Epithelial cell of esophagus (primary cell): ENCODE measurements around the gene DOK4.

ENCODE experiments used
- DNase-seq: peaks from one replicate; pipeline ENCODE4 v3.0.0; 2010; ENCODE audit warnings: low read depth
- H3K4me3 ChIP-seq: 2 replicates; pipeline ENCODE4 v1.5.1; 2011; ENCODE audit warnings: mild to moderate bottlenecking, low read length, control low read depth
- TF ChIP-seq, protein P1 (sequence below): IDR thresholded peaks from 2 replicates; pipeline ENCODE4 v1.5.1; 2011; ENCODE audit warnings: low read depth, mild to moderate bottlenecking, low read length, control low read depth, inconsistent platforms; ENCODE audit not compliant: insufficient read depth; ENCODE audit errors: missing control alignments

The DOK4 gene

DNA sequence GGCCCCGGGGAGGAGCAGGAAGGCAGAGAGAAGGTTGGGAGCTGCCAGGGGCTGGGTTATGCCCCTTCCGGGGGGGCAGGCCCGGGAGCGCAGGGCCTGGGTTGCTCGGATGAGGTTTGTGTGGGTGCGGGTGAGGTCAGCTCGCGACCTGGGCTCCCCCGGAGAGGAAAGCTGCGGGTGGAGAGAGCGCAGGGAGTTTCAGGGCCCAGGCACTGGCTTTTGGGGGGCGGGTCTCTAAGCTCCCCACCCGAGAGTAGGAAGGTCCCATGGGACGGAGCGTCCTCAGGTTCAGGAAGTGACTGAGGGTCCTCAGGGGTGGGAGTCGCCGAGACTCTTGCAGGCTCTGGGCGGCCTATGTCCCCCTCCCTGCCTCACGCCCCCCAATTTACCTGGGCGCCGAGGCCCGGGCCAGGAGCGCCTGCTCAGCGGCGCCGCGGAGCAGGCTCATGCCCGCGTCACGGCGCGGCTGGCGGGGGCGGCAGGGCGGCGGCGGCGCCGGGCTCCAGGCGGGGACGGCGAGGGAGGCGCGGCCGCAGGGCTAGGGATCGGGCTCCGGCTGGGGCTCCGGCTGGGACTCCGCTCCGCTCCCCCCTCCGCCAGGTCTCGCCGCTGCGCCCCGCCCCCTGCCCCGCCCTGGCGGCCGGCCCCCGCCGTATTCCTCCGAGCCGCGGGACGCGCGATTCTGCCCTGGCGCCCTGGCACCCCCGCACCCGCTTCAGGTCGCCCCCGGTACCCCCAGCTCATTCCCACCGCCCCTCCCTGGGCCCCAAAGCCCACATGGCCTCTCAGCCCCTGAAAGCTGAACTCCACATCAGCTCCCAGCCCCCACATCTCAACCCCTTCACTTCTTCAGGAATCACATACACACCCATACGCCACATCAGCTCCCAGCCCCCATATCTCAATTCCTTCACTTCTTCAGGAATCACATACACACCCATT lies at the start of gene DOK4:
Gene DOK4 (minus strand): TSS at position 578 of the 942 bp plus-strand sequence. CDS start 6,986 bp downstream, outside the sequence.
- TF ChIP-seq, protein P1, sequence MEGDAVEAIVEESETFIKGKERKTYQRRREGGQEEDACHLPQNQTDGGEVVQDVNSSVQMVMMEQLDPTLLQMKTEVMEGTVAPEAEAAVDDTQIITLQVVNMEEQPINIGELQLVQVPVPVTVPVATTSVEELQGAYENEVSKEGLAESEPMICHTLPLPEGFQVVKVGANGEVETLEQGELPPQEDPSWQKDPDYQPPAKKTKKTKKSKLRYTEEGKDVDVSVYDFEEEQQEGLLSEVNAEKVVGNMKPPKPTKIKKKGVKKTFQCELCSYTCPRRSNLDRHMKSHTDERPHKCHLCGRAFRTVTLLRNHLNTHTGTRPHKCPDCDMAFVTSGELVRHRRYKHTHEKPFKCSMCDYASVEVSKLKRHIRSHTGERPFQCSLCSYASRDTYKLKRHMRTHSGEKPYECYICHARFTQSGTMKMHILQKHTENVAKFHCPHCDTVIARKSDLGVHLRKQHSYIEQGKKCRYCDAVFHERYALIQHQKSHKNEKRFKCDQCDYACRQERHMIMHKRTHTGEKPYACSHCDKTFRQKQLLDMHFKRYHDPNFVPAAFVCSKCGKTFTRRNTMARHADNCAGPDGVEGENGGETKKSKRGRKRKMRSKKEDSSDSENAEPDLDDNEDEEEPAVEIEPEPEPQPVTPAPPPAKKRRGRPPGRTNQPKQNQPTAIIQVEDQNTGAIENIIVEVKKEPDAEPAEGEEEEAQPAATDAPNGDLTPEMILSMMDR: no peak
- peak; percentile 89 for DNase-seq
- peak within 1 kb of the TSS; percentile 75 for H3K4me3 ChIP-seq

DNA sequence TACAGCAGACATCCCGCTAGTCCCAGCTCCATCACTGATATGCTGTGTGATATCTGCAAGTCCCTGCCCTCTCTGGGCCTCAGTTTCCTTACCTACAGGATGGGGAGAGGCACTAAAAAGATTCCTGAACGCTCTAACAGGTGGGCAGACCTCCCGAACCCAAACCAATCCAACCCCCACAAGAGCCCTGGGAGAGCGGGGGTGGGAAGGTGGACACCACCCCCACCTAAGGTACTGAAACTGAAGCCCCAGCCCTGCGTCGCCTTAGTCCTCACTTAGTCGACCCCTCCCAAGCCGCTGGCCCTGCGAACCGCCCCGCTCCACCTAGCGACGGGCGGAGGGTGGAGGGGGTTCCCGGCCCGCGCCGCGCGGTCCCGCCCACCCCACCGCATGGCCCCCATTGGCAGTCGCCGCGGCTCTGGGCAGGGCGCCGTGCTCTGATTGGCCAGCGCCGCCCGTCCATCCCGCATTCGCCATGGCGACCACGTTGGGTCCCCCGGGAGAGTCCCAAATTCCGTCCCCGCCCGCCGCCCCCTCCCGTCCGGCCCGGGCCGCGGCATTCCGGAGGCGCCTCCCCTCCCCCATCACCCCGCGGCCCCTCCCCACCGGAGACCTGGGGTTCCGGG lies 49.5 kb upstream of the DOK4 start:
- TF ChIP-seq, protein P1: no peak
- peak; percentile 90 for DNase-seq
- H3K4me3 ChIP-seq: peak overlapping the region; percentile 55

DNA sequence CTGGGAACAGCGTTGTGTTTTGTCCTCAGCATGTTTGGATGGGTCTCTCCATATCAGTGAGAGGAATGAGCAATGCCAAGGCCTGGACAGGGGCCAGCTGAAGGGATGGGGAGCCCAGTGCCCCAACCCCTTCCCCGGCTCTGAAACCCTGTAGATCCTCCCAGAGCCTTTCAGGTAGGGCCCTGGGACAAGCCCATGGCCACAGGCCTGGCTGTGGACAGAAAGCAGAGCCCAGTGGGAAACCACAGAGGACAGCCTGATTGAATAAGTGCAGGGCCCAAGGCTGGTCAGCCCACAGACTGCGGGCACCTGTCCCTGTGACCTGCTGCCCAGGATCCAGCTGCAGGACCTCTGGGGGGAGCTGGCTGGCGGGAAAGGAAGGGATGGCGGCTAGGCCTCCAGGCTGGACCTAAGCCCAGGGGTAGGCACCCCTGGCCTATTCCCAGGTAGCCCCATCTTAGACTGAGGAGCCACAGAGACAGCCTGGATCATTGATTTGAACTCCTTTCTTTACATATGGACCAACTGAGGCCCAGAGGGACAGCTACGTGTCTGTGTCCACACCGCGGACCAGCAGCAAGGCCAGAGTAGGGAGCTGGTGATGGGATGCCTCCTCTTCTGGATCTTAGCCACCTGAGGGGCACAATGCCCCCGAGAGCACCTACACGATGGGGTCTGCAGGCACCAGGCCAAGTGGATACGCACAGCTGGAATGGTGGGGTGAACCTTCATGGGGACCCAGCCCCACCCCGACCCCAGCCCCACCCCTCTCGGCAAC lies 48.8 kb upstream of the DOK4 start:
- no peak for DNase-seq
- TF ChIP-seq, protein P1: no peak
- H3K4me3 ChIP-seq: peak overlapping the region; percentile 55

DNA sequence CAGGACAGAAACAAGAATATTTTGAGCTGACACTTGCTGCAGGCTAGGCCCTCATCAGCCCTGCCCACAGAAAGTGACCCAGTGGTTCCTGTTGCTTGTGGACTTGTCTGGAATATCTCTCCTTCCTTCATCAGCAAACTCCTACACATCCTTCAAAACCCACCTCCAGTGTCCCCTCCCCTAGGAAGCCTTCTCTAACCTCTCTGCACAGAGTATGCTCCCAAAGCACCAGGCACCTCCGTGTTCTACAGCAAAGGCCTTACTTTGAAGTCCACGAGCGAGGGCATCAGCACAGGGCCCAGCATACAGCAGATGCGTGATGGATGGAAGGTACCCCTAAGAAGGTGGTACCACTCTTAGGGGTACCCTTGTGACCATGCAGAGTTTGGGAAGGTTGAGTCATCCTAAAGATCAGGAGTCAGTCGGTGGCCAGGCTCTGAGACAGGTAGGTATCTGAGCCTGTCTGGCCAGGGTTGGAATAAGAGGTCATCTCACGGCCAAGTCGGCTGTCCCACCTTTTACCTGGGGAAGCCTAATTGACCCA lies 48.1 kb upstream of the DOK4 start:
- TF ChIP-seq, protein P1: no peak
- DNase-seq: no peak
- H3K4me3 ChIP-seq: no peak overlapping the region

DNA sequence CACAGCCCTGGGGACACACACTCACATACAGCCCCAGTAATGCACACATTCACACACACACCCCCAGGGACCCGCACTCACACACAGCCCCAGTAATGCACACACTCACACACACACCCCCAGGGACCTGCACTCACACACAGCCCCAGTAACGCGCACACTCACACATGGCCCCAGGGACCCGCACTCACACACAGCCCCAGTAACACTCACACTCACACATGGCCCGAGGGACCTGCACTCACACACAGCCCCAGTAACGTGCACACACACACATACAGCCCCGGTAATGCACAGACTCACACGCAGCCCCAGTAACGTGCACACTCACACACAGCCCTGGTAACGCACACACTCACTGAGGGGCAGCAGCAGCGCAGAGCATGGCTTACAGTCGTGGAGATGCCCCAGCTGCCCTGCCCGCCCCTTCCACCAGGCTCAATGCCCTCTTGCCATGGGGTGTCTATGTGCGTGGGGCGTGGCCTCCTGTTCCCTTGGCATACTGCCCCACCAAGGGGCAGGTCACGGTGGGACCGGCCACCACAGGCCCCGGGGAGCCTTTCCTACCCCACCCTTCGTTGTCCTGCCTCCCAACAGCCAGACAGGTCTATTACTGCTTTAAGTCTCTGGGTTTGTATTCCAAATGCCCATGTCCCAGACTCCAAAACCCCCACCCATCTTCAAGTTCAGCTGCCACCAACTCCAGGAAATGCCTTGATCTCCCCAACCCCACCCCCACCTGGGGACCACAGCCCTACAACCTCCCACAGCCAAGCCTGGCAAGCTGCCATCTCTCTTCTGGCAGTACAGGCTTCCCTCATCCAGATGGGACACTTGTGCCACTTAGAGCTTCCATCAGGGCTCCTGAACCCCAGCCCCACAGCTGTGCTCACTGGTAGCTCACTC lies 47.4 kb upstream of the DOK4 start:
- TF ChIP-seq, protein P1: no peak
- DNase-seq: no peak
- H3K4me3 ChIP-seq: no peak overlapping the region

DNA sequence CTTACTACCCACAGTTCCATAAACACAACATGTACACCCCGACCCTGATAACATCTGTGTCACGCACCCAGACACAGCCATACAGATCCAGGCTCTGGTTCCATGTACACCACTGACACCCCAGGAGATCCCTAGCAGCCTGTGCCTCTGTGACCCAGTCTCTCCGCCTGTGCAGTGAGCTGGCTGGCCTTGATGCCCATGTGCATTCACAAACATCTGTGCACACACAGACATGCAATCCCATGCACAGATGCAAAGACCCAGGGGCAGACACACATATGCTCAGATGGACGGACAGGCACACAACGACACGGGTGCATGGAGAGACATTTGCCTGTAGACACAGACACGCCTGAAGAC lies 46.0 kb upstream of the DOK4 start:
- no peak overlapping the region for H3K4me3 ChIP-seq
- no peak for DNase-seq
- TF ChIP-seq, protein P1: no peak
